Measurements from ENCODE around the gene KEAP1. TPM values are rescaled to one million over a fixed set of nuclear protein-coding genes. Genes with fewer than 3 reads are reported as not detected.

The KEAP1 gene
- total RNA-seq, 5 donors from 2014 or later (not counting 1 experiment from before 2014, with no cell fraction given) = 18.4 to 64.2 (median 56.0) TPM

DNA sequence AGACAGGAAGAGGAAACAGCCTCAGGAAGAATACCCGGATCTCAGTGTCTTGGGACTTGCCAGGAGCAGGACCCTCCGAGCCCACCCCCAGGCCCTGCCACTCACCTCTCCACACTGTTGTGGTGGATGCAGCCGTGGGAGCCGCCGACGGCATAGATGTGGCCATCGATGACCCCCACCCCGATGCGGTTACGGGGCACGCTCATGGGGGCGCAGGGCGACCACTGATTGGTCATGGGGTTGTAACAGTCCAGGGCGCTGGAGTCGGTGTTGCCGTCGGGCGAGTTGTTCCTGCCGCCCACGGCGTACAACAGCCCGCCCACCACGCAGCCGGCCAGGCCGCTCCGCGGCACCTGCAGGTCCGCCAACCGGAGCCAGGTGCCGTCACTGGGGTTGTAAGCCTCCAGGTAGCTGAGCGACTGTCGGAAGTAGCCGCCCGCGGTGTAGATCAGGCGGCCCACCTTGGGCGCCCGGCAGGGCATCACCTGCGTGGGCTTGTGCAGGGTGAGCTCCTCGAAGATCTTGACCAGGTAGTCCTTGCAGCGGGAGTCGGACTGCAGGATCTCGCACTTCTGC lies 11.6 kb downstream of the KEAP1 start:
- H3K27me3 ChIP-seq (replicated peaks in 1 of 2; ENCODE audit: control insufficient read depth in 2 of 2, extremely low read depth in 1 of 2, insufficient read depth in 2 of 2, low read length in 1 of 2) = no peaks in the 10 kb centered on the region
- Mint-ChIP-seq H3K27ac (no peak overlapping the region), H3K36me3 (peaks cover 18% of the 10 kb centered on the region), H3K9me3 (no peaks in the 10 kb centered on the region), H3K27me3 (no peaks in the 10 kb centered on the region), H3K4me1 (peaks cover 0 to 9% (median 7%) of the 10 kb centered on the region in 3 donors), H3K4me3 (no peak overlapping the region)
- H3K27ac ChIP-seq (ENCODE audit: low read length) = no peak overlapping the region
- ATAC-seq (replicated peaks in 1 of 4) (no peak), DNase-seq (no peak)
- POLR2A ChIA-PET = no interaction called here
- H3K9me3 ChIP-seq = no peaks in the 10 kb centered on the region
- H3K4me1 ChIP-seq (ENCODE audit: control insufficient read depth in 1 of 2, extremely low read depth in 1 of 2, insufficient read depth in 2 of 2, low read length in 2 of 2) = peaks cover 0 to 10% of the 10 kb centered on the region in 2 experiments
- H3K4me3 ChIP-seq (ENCODE audit: control insufficient read depth in 1 of 2, extremely low read depth in 1 of 2, low read length in 1 of 2) = no peak overlapping the region
- 96% methylated on average over 37 of the region's 43 CpGs for WGBS (ENCODE audit: insufficient coverage)
- peaks cover 8 to 59% of the 10 kb centered on the region in 2 donors for H3K36me3 ChIP-seq (ENCODE audit: control insufficient read depth in 2 of 2, extremely low read depth in 1 of 2, insufficient read depth in 1 of 2, low read length in 1 of 2)
- CTCF ChIA-PET = no interaction called here

GRCh38 chr19:10486551-10486950 lies 16.6 kb downstream of the KEAP1 start:
- ChIA-PET POLR2A (no interaction called here), CTCF (interaction anchor here in 1 of 2 donors (0.6 kb wide), 1 partner anchor 46 kb away, joined by 5 read pairs; no protein-coding TSS in a partner anchor)
- no peaks in the 10 kb centered on the region for H3K9me3 ChIP-seq
- no peak overlapping the region for H3K4me3 ChIP-seq (ENCODE audit: control insufficient read depth in 1 of 2, extremely low read depth in 1 of 2, low read length in 1 of 2)
- H3K36me3 Mint-ChIP-seq = peaks cover 15% of the 10 kb centered on the region
- H3K4me1 Mint-ChIP-seq = peaks cover 0 to 8% (median 8%) of the 10 kb centered on the region in 3 donors
- no peak overlapping the region for H3K27ac Mint-ChIP-seq
- DNase-seq (no peak), ATAC-seq (replicated peaks in 1 of 4) (no peak)
- H3K4me3 Mint-ChIP-seq = no peak overlapping the region
- 98% methylated on average over 8 of the region's 13 CpGs for WGBS (ENCODE audit: insufficient coverage)
- H3K9me3 Mint-ChIP-seq = no peaks in the 10 kb centered on the region
- peaks cover 0 to 9% of the 10 kb centered on the region in 2 experiments for H3K4me1 ChIP-seq (ENCODE audit: control insufficient read depth in 1 of 2, extremely low read depth in 1 of 2, insufficient read depth in 2 of 2, low read length in 2 of 2)
- no peaks in the 10 kb centered on the region for H3K27me3 Mint-ChIP-seq
- no peaks in the 10 kb centered on the region for H3K27me3 ChIP-seq (replicated peaks in 1 of 2; ENCODE audit: control insufficient read depth in 2 of 2, extremely low read depth in 1 of 2, insufficient read depth in 2 of 2, low read length in 1 of 2)
- peaks cover 5 to 49% of the 10 kb centered on the region in 2 donors for H3K36me3 ChIP-seq (ENCODE audit: control insufficient read depth in 2 of 2, extremely low read depth in 1 of 2, insufficient read depth in 1 of 2, low read length in 1 of 2)
- no peak overlapping the region for H3K27ac ChIP-seq (ENCODE audit: low read length)

GRCh38 chr19:10478903-10479384 lies 24.2 kb downstream of the KEAP1 start:
- Mint-ChIP-seq H3K9me3 (no peaks in the 10 kb centered on the region), H3K4me3 (peak overlapping the region; percentile 43 to 73 (median 59)), H3K27me3 (no peaks in the 10 kb centered on the region), H3K36me3 (no peaks in the 10 kb centered on the region), H3K27ac (no peak overlapping the region), H3K4me1 (peaks cover 10 to 21% (median 15%) of the 10 kb centered on the region in 3 donors)
- 5% methylated on average over 34 of the region's 36 CpGs for WGBS (ENCODE audit: insufficient coverage)
- ChIA-PET CTCF (interaction anchor here in 1 of 2 donors (0.6 to 1.7 kb wide), 5 partner anchors 11 to 358 kb away, joined by 3 to 8 read pairs (median 4); no protein-coding TSS in a partner anchor), POLR2A (interaction anchor here in 1 of 2 donors (0.6 kb wide), 1 partner anchor 49 kb away, joined by 4 read pairs; no protein-coding TSS in a partner anchor)
- Histone ChIP-seq H3K4me3 (ENCODE audit: control insufficient read depth in 1 of 2, extremely low read depth in 1 of 2, low read length in 1 of 2) (peak overlapping the region; percentile 43 to 54), H3K36me3 (ENCODE audit: control insufficient read depth in 2 of 2, extremely low read depth in 1 of 2, insufficient read depth in 1 of 2, low read length in 1 of 2) (no peaks in the 10 kb centered on the region), H3K27me3 (replicated peaks in 1 of 2; ENCODE audit: control insufficient read depth in 2 of 2, extremely low read depth in 1 of 2, insufficient read depth in 2 of 2, low read length in 1 of 2) (no peaks in the 10 kb centered on the region), H3K27ac (ENCODE audit: low read length) (peak overlapping the region; percentile 40), H3K9me3 (no peaks in the 10 kb centered on the region), H3K4me1 (ENCODE audit: control insufficient read depth in 1 of 2, extremely low read depth in 1 of 2, insufficient read depth in 2 of 2, low read length in 2 of 2) (peaks cover 5 to 19% of the 10 kb centered on the region in 2 experiments)
- ATAC-seq (replicated peaks in 1 of 4) (peak; percentile 95 to 97 (median 96)), DNase-seq (peak; percentile 69 to 95 (median 89))

- WGBS (ENCODE audit: insufficient coverage) = no CpG with 5 or more reads among the region's 5 CpGs
- Mint-ChIP-seq H3K27me3 (no peaks in the 10 kb centered on the region), H3K4me1 (peaks cover 10 to 19% (median 14%) of the 10 kb centered on the region in 3 donors), H3K27ac (no peak overlapping the region), H3K36me3 (no peaks in the 10 kb centered on the region), H3K4me3 (peak overlapping the region in 2 of 3 donors; percentile 43 to 73), H3K9me3 (no peaks in the 10 kb centered on the region)
- peaks cover 5 to 19% of the 10 kb centered on the region in 2 experiments for H3K4me1 ChIP-seq (ENCODE audit: control insufficient read depth in 1 of 2, extremely low read depth in 1 of 2, insufficient read depth in 2 of 2, low read length in 2 of 2)
- ATAC-seq (replicated peaks in 1 of 4) (no peak), DNase-seq (no peak)
- H3K36me3 ChIP-seq (ENCODE audit: control insufficient read depth in 2 of 2, extremely low read depth in 1 of 2, insufficient read depth in 1 of 2, low read length in 1 of 2) = no peaks in the 10 kb centered on the region
- no peaks in the 10 kb centered on the region for H3K9me3 ChIP-seq
- no peak overlapping the region for H3K27ac ChIP-seq (ENCODE audit: low read length)
- no peaks in the 10 kb centered on the region for H3K27me3 ChIP-seq (replicated peaks in 1 of 2; ENCODE audit: control insufficient read depth in 2 of 2, extremely low read depth in 1 of 2, insufficient read depth in 2 of 2, low read length in 1 of 2)
- POLR2A ChIA-PET = interaction anchor here in 1 of 2 donors (0.5 to 0.7 kb wide), 3 partner anchors 48 to 643 kb away, joined by 3 to 4 read pairs (median 4); partner anchors contain the start of gene PIN1
- CTCF ChIA-PET = interaction anchor here in 1 of 2 donors (0.6 to 1.7 kb wide), 4 partner anchors 12 to 359 kb away, joined by 3 to 8 read pairs (median 5); no protein-coding TSS in a partner anchor
- peak overlapping the region; percentile 43 to 54 for H3K4me3 ChIP-seq (ENCODE audit: control insufficient read depth in 1 of 2, extremely low read depth in 1 of 2, low read length in 1 of 2)
Measured at GRCh38 chr19:10478476-10478875, 24.7 kb downstream of the KEAP1 start.

GRCh38 chr19:10474962-10475451 lies 28.1 kb downstream of the KEAP1 start:
- POLR2A ChIA-PET = interaction anchor here in 1 of 2 donors (1.0 kb wide), 1 partner anchor 175 kb away, joined by 3 read pairs; no protein-coding TSS in a partner anchor
- WGBS (ENCODE audit: insufficient coverage) = 38% methylated on average over 3 of the region's 6 CpGs

GRCh38 chr19:10473192-10473591 lies 30.0 kb downstream of the KEAP1 start:
- DNase-seq = no peak
- H3K36me3 ChIP-seq (ENCODE audit: control insufficient read depth in 2 of 2, extremely low read depth in 1 of 2, insufficient read depth in 1 of 2, low read length in 1 of 2) = no peaks in the 10 kb centered on the region
- Mint-ChIP-seq H3K4me3 (no peak overlapping the region), H3K9me3 (no peaks in the 10 kb centered on the region), H3K27me3 (no peaks in the 10 kb centered on the region), H3K27ac (no peak overlapping the region), H3K4me1 (peaks cover 0 to 4% (median 0%) of the 10 kb centered on the region in 3 donors), H3K36me3 (no peaks in the 10 kb centered on the region)
- H3K4me1 ChIP-seq (ENCODE audit: control insufficient read depth in 1 of 2, extremely low read depth in 1 of 2, insufficient read depth in 2 of 2, low read length in 2 of 2) = peaks cover 0 to 1% of the 10 kb centered on the region in 2 experiments
- H3K4me3 ChIP-seq (ENCODE audit: control insufficient read depth in 1 of 2, extremely low read depth in 1 of 2, low read length in 1 of 2) = no peak overlapping the region
- no peaks in the 10 kb centered on the region for H3K9me3 ChIP-seq
- H3K27me3 ChIP-seq (replicated peaks in 1 of 2; ENCODE audit: control insufficient read depth in 2 of 2, extremely low read depth in 1 of 2, insufficient read depth in 2 of 2, low read length in 1 of 2) = peaks cover 0 to 4% of the 10 kb centered on the region in 2 experiments
- no peak for ATAC-seq (replicated peaks in 1 of 4)
- WGBS (ENCODE audit: insufficient coverage) = 85% methylated on average over 3 of the region's 5 CpGs
- POLR2A ChIA-PET = interaction anchor here (0.5 to 0.6 kb wide), 2 partner anchors 67 to 173 kb away, joined by 3 to 4 read pairs; no protein-coding TSS in a partner anchor
- no peak overlapping the region for H3K27ac ChIP-seq (ENCODE audit: low read length)
- CTCF ChIA-PET = interaction anchor here (0.6 to 1.4 kb wide), 4 partner anchors 17 to 89 kb away, joined by 3 to 6 read pairs (median 4); no protein-coding TSS in a partner anchor

More at GRCh38 chr19:10474962-10475451, 28.1 kb downstream of the KEAP1 start:
- no peaks in the 10 kb centered on the region for H3K27me3 ChIP-seq (replicated peaks in 1 of 2; ENCODE audit: control insufficient read depth in 2 of 2, extremely low read depth in 1 of 2, insufficient read depth in 2 of 2, low read length in 1 of 2)
- CTCF ChIA-PET = no interaction called here
- no peak overlapping the region for H3K4me3 ChIP-seq (ENCODE audit: control insufficient read depth in 1 of 2, extremely low read depth in 1 of 2, low read length in 1 of 2)
- no peaks in the 10 kb centered on the region for H3K9me3 ChIP-seq
- peaks cover 5 to 16% of the 10 kb centered on the region in 2 experiments for H3K4me1 ChIP-seq (ENCODE audit: control insufficient read depth in 1 of 2, extremely low read depth in 1 of 2, insufficient read depth in 2 of 2, low read length in 2 of 2)
- DNase-seq (no peak), ATAC-seq (replicated peaks in 1 of 4) (no peak)
- Mint-ChIP-seq H3K4me1 (peaks cover 10 to 16% (median 13%) of the 10 kb centered on the region in 3 donors), H3K27ac (no peak overlapping the region), H3K4me3 (no peak overlapping the region), H3K36me3 (no peaks in the 10 kb centered on the region), H3K27me3 (no peaks in the 10 kb centered on the region), H3K9me3 (no peaks in the 10 kb centered on the region)
- H3K27ac ChIP-seq (ENCODE audit: low read length) = no peak overlapping the region
- H3K36me3 ChIP-seq (ENCODE audit: control insufficient read depth in 2 of 2, extremely low read depth in 1 of 2, insufficient read depth in 1 of 2, low read length in 1 of 2) = no peaks in the 10 kb centered on the region
